GM10266 (cell line): ENCODE results near the gene SLC44A1.

ENCODE experiments used
- DNase-seq: peaks from one replicate; pipeline ENCODE4 v3.0.0; 2012; ENCODE audit errors: extremely low spot score
- TF ChIP-seq, protein P1 (sequence below): IDR thresholded peaks from 2 replicates; pipeline ENCODE4 v1.5.1; 2012; ENCODE audit warnings: mild to moderate bottlenecking, low read depth; ENCODE audit not compliant: control insufficient read depth, insufficient read depth; ENCODE audit errors: missing control alignments

The SLC44A1 gene

GRCh38 chr9:105316703-105317102 is 72.3 kb downstream of the SLC44A1 start:
- TF ChIP-seq, protein P1, sequence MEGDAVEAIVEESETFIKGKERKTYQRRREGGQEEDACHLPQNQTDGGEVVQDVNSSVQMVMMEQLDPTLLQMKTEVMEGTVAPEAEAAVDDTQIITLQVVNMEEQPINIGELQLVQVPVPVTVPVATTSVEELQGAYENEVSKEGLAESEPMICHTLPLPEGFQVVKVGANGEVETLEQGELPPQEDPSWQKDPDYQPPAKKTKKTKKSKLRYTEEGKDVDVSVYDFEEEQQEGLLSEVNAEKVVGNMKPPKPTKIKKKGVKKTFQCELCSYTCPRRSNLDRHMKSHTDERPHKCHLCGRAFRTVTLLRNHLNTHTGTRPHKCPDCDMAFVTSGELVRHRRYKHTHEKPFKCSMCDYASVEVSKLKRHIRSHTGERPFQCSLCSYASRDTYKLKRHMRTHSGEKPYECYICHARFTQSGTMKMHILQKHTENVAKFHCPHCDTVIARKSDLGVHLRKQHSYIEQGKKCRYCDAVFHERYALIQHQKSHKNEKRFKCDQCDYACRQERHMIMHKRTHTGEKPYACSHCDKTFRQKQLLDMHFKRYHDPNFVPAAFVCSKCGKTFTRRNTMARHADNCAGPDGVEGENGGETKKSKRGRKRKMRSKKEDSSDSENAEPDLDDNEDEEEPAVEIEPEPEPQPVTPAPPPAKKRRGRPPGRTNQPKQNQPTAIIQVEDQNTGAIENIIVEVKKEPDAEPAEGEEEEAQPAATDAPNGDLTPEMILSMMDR: no peak

GRCh38 chr9:105318729-105319191 is 74.3 kb downstream of the SLC44A1 start:
- TF ChIP-seq, protein P1: no peak
- DNase-seq: no peak

More at GRCh38 chr9:105316703-105317102, 72.3 kb downstream of the SLC44A1 start:
- DNase-seq: no peak

GRCh38 chr9:105319202-105319813 is 74.9 kb downstream of the SLC44A1 start:
- TF ChIP-seq, protein P1: no peak
- no peak for DNase-seq

GRCh38 chr9:105320568-105320967 is 76.1 kb downstream of the SLC44A1 start:
- TF ChIP-seq, protein P1: no peak
- no peak for DNase-seq

DNA sequence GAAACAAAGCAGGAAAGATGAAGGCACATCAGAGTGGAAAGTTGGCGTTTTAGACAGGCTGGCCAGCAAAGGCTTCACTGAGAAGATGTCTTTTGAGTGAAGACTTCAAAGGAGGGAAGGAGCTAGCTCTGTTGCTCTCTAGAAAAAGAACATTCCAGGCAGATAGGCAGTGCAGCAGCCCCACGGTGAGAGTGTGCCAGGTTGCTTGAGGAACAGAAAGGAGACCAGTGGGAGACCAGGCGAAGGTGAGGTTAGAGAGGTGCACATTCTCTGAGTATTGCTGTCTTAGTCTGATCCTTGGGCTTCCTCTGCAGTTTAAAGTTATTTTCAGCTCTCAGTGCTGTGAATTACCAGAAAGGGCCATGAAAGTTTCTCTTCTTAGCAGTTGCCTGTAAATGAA is 83.8 kb downstream of the SLC44A1 start:
- DNase-seq: no peak
- TF ChIP-seq, protein P1: no peak

GRCh38 chr9:105328872-105329718 is 84.6 kb downstream of the SLC44A1 start:
- DNase-seq: no peak
- TF ChIP-seq, protein P1: no peak

- TF ChIP-seq, protein P1: no peak
- DNase-seq: no peak
Observed at GRCh38 chr9:105329719-105330062, 85.2 kb downstream of the SLC44A1 start.
